Gastrocnemius medialis (tissue), 4 donors: Measurements from ENCODE around the gene AXIN1. TPM values are rescaled to one million over a fixed set of nuclear protein-coding genes. Genes with fewer than 3 reads are reported as not detected.
"Not testable (repeated sequence)": the region's sequence is repeated elsewhere in the genome, so short reads cannot be mapped to it uniquely, and the experiment has no call there.

Source experiments
- ATAC-seq, 2 donors: fragments of 150-250 bp; one replicate each; pipeline ENCODE4 v1.9.1; 2016
- DNase-seq, 2 donors: peaks; one replicate each; pipeline ENCODE4 v3.0.0-alpha.2; 2019
- H3K27ac ChIP-seq, 4 donors: fragments of 200-600 bp; sonication (generic); 1 replicate in 1 of 4; 2 replicates in 3 of 4; pipeline ENCODE4 v1.5.1; 2016 to 2018; ENCODE audit warnings: mild to moderate bottlenecking in 2 of 4, moderate library complexity in 1 of 4
- H3K27me3 ChIP-seq, 3 donors: fragments of 200-600 bp; sonication (generic) in 2 of 3; 1 replicate in 1 of 3; 2 replicates in 2 of 3; pipeline versions ENCODE4 v1.5.1 to v1.6.0; 2016 to 2019; ENCODE audit warnings: mild to moderate bottlenecking in 1 of 3, moderate library complexity in 1 of 3
- H3K36me3 ChIP-seq, 2 donors: fragments of 200-600 bp; sonication (generic) in 1 of 2; one replicate each; pipeline ENCODE4 v1.5.1; 2017 to 2018
- H3K4me1 ChIP-seq, 2 donors: fragments of 200-600 bp; sonication (generic) in 1 of 2; one replicate each; pipeline ENCODE4 v1.5.1; 2016 to 2017; ENCODE audit warnings: mild to moderate bottlenecking in 2 of 2
- H3K4me3 ChIP-seq, 4 donors: fragments of 200-600 bp; sonication (generic) in 3 of 4; 1 replicate in 1 of 4; 2 replicates in 3 of 4; pipeline ENCODE4 v1.5.1; 2016 to 2019; ENCODE audit warnings: mild to moderate bottlenecking in 2 of 4
- H3K9me3 ChIP-seq, 3 donors: fragments of 200-600 bp; sonication (generic) in 2 of 3; 1 replicate in 1 of 3; 2 replicates in 2 of 3; pipeline ENCODE4 v1.5.1; 2016 to 2019
- POLR2A ChIP-seq, 2 donors: fragments of 450-650 bp; IDR thresholded peaks; one replicate each; pipeline ENCODE4 v1.6.1; 2017; ENCODE audit warnings: antibody characterized with exemption in 2 of 2, mild to moderate bottlenecking in 2 of 2, moderate library complexity in 2 of 2
- in situ Hi-C, 4 donors: fragments of 200-750 bp; cut with MboI; loops; one replicate each; pipeline versions ENCODE4 v1.15.0 to v1.8.0; 2017; ENCODE audit warnings: low sequenced_read_pairs in 4 of 4
- intact Hi-C: fragments of 100-400 bp; cut with DNase I; formaldehyde crosslinking; loops from one replicate; pipeline ENCODE4 v1.15.1; 2023; ENCODE audit warnings: low total_unique reads
- total RNA-seq, 4 donors: library from RNA; depleted of rRNA; stranded (reverse); fragments of >200 nt; gene quantifications; one replicate each; pipeline versions ENCODE4 v1.1.0 to v1.2.3, GENCODE V29; 2016
- TF ChIP-seq, protein P1 (sequence below), 5 experiments: fragments of 450-650 bp in 3 of 5; fragments of 200-600 bp in 2 of 5; sonication (generic) in 2 of 5; IDR thresholded peaks in 4 of 5; conservative IDR thresholded peaks in 1 of 5; 1 replicate in 4 of 5; 2 replicates in 1 of 5; pipeline ENCODE4 v1.5.1; 2016 to 2019; ENCODE audit warnings: antibody characterized with exemption in 5 of 5, mild to moderate bottlenecking in 3 of 5, moderate library complexity in 3 of 5

The AXIN1 gene
- total RNA-seq, 4 donors from 2014 or later = 27.1 to 41.9 (median 32.7) TPM

- DNase-seq = no peak
- no peak overlapping the region for H3K4me3 ChIP-seq
- intact Hi-C loops = no loop called here
These were observed 81.9 kb downstream of the AXIN1 start for GRCh38 chr16:270381-271255.

DNA sequence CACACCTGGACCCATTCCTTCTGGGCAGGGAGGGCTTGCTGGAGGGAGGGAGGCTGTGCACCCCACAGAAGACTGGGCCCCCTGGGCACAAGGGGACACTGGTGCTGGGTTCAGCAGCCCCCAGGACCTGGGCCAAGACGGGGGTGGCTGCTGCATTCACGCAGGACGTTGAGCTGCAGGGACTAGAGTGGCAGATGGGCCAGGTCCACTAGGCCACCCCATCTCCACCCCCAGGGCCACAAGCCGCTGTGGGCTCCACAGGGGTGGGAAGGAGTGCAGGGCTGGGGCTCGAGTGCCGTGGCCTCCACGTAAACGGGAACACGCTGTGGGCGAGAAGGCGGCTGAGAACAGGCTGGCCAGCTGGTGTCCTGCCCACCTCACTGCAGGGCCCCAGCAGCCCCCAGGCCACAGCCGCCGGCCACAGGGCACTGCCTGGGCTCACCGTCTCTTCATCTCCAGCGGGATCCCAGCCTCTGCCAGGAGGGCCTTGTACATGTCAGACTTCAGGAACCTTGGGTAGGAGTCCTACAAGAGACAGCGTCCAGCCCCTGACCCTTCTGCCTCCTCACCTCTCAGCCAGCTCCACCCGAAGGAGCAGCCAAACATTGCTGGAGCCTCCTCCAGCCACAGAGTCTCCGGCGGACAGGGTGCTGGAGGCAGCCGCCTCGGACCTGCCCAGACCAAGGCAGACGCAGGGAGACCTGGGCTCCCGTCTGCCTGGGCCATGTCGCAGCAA is 83.3 kb downstream of the AXIN1 start:
- H3K4me3 ChIP-seq = no peak overlapping the region
- H3K36me3 ChIP-seq = peaks cover 0 to 9% of the 10 kb centered on the region in 2 donors
- no peak overlapping the region for H3K27ac ChIP-seq
- TF ChIP-seq, protein P1, sequence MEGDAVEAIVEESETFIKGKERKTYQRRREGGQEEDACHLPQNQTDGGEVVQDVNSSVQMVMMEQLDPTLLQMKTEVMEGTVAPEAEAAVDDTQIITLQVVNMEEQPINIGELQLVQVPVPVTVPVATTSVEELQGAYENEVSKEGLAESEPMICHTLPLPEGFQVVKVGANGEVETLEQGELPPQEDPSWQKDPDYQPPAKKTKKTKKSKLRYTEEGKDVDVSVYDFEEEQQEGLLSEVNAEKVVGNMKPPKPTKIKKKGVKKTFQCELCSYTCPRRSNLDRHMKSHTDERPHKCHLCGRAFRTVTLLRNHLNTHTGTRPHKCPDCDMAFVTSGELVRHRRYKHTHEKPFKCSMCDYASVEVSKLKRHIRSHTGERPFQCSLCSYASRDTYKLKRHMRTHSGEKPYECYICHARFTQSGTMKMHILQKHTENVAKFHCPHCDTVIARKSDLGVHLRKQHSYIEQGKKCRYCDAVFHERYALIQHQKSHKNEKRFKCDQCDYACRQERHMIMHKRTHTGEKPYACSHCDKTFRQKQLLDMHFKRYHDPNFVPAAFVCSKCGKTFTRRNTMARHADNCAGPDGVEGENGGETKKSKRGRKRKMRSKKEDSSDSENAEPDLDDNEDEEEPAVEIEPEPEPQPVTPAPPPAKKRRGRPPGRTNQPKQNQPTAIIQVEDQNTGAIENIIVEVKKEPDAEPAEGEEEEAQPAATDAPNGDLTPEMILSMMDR (IDR thresholded peaks at IDR 0.05 in 4 of 5, conservative IDR thresholded peaks at IDR 0.05 in 1 of 5) = no peak
- TF ChIP-seq POLR2A (IDR thresholded peaks at IDR 0.05) = no peak
- ATAC-seq (no peak), DNase-seq (no peak)
- in situ Hi-C loops (no loop called here), intact Hi-C loops (no loop called here)
- H3K4me1 ChIP-seq = peaks cover 0 to 4% of the 10 kb centered on the region in 2 donors
- H3K9me3 ChIP-seq = no peaks in the 10 kb centered on the region
- peaks cover under 1 to 6% (median 2%) of the 10 kb centered on the region in 3 donors for H3K27me3 ChIP-seq

More at GRCh38 chr16:270381-271255, 81.9 kb downstream of the AXIN1 start:
- in situ Hi-C loops = no loop called here
- Histone ChIP-seq H3K27ac (no peak overlapping the region), H3K27me3 (peaks cover 10 to 18% (median 14%) of the 10 kb centered on the region in 3 donors), H3K4me1 (peaks cover 4 to 7% of the 10 kb centered on the region in 2 donors), H3K36me3 (no peaks in the 10 kb centered on the region), H3K9me3 (no peaks in the 10 kb centered on the region)
- ATAC-seq = no peak
- TF ChIP-seq, protein P1 (IDR thresholded peaks at IDR 0.05 in 4 of 5, conservative IDR thresholded peaks at IDR 0.05 in 1 of 5) = no peak
- no peak for TF ChIP-seq POLR2A (IDR thresholded peaks at IDR 0.05)

DNA sequence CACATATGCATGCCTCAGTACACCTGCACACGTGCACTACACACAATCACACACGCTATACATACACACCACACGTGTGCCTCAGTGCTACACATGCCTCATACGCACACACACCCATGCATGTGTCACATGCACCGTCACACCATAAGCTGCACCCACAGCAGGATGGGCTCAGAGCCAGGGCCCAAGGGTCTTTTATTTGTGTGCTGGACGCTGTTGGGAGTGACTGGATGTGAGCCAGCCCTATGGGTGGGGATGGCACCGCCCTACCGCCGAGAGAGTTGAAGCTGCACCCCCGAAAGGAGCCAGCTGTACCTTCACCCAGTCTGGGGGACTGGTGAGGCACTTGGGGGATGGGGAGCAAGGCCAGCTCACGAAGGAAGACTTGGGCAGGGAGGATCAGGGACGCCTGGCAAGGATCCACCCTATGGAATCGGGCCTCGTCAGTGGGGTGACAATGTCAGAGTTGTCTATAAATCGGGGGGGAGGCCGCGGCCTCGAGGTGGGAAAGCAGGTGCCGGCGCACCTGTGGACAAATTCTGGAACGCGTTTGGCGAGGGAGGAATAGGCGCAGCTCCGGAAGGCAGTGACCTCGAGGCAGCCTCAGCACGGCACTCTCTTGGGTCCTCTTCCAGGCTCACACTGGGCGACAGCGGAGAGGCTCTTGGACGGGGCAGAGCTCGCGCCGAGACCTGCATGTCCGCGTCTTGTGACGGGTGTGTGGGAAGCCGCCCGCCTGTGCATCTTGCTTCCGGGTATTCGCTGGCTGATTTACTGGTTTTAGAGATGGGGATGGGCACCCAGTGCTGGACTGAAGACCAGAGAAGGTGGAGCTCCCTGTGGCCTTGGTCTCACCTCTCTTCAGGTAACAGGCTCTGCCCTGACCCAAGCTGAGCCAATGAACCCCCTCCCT is 84.1 kb downstream of the AXIN1 start:
- ATAC-seq = no peak
- Histone ChIP-seq H3K27ac (no peak overlapping the region), H3K27me3 (peaks cover 0 to 2% (median 0%) of the 10 kb centered on the region in 3 donors), H3K9me3 (no peaks in the 10 kb centered on the region), H3K4me1 (peaks cover 0 to 4% of the 10 kb centered on the region in 2 donors), H3K4me3 (no peak overlapping the region), H3K36me3 (peaks cover 0 to 17% of the 10 kb centered on the region in 2 donors)
- TF ChIP-seq, protein P1 (IDR thresholded peaks at IDR 0.05 in 4 of 5, conservative IDR thresholded peaks at IDR 0.05 in 1 of 5) = no peak
- no peak for TF ChIP-seq POLR2A (IDR thresholded peaks at IDR 0.05)
- in situ Hi-C loops = no loop called here
- intact Hi-C loops = no loop called here
- DNase-seq = no peak

GRCh38 chr16:267562-267961 is 85.0 kb downstream of the AXIN1 start:
- in situ Hi-C loops, H3K4me3 ChIP-seq, H3K27ac ChIP-seq, ATAC-seq, DNase-seq, H3K4me1 ChIP-seq, H3K27me3 ChIP-seq, H3K9me3 ChIP-seq, intact Hi-C loops: not testable (repeated sequence)
- H3K36me3 ChIP-seq = peaks cover 0 to 24% of the 10 kb centered on the region in 2 donors
